Brain microvascular endothelial cell (primary cell): ENCODE results near the gene GREM1.
A peak's percentile ranks its signal among the peaks of the same experiment; 100 is the strongest.

ENCODE experiments used
- DNase-seq: peaks from one replicate; pipeline ENCODE4 v3.0.0-alpha.2; 2020
- H3K27ac ChIP-seq: fragments of 250-450 bp; sonication (Bioruptor Pico); 2 replicates; pipeline ENCODE4 v1.5.1; 2020; ENCODE audit warnings: mild to moderate bottlenecking, moderate library complexity
- H3K27me3 ChIP-seq: fragments of 250-450 bp; sonication (Bioruptor Pico); replicated peaks from 2 replicates; pipeline ENCODE4 v1.5.1; 2020; ENCODE audit warnings: mild to moderate bottlenecking
- H3K36me3 ChIP-seq: fragments of 250-450 bp; sonication (Bioruptor Pico); replicated peaks from 2 replicates; pipeline ENCODE4 v1.5.1; 2020; ENCODE audit warnings: mild to moderate bottlenecking
- H3K4me3 ChIP-seq: 2 replicates; pipeline ENCODE4 v1.5.1; 2011; ENCODE audit warnings: low read depth, mild to moderate bottlenecking, control low read depth, low read length, moderate library complexity
- CTCF ChIP-seq: IDR thresholded peaks from 2 replicates; pipeline ENCODE4 v1.5.1; 2011; ENCODE audit warnings: low read depth, mild to moderate bottlenecking, moderate library complexity, low read length, control low read depth, inconsistent platforms; ENCODE audit errors: missing control alignments
- in situ Hi-C: cut with HindIII; loops from 2 replicates; pipeline ENCODE4 v1.10.0; 2017; ENCODE audit warnings: low sequenced_read_pairs, low pct_ligation_motif_present

GREM1 gene

DNA sequence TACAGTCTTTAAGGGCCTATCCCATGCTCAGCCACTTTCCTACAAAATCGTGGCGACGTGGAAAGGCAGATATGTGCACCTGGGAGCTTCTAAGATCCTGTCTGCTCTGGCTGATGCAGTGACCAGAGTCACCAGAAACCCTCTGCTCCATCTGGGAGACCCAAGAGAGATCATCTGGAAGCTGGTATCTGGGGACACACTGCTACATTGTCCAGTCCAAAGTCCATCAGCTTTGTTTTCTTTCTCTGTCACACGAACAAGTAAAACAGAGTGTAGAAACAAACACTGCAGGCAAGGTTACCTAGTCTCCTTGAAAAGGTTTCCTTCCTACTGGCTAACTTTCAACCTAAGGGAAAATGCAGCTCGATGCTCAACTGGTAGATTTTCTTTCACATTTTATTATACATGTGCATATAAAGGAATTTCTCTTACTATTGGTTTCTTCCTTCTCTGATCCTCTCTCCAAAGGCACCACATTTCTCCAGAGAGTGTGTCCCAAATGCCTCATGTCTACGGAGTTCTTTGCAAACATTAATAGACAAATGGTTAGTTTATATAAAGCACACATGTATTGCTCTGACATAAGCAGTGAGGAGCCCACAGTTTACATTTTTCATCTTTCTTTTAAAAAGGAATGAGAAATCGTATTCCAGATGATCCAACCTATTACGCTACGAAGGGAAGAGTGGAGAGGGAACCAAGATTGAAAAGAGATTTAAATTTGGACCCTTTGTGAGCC lies 8.3 kb upstream of the GREM1 start:
- Histone ChIP-seq H3K27ac (no peak overlapping the region), H3K27me3 (no peaks in the 10 kb centered on the region), H3K36me3 (no peaks in the 10 kb centered on the region), H3K4me3 (no peak overlapping the region)
- in situ Hi-C loops = no loop called here
- no peak for TF ChIP-seq CTCF
- no peak for DNase-seq

DNA sequence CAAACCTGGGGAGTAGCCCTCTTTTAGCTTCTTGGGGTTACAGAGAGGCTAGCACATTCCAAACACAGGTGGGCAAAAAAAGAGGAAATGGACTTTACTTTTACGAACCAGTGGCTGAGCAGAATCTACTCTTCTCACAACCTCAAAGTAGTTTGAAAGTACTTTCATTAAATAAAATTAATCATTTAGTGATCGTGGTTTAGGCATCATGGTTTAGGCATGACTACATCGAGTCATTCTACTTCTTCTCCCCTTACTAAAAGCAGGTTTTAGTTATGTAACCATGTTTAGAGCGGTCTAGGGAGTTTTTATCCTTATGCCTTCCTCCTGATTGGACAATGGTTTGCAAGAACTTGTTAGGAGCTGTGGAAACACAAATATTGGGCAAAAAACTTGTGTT lies 2.5 kb upstream of the GREM1 start:
- Histone ChIP-seq H3K4me3 (no peak overlapping the region), H3K27me3 (no peaks in the 10 kb centered on the region), H3K36me3 (no peaks in the 10 kb centered on the region), H3K27ac (no peak overlapping the region)
- no peak for TF ChIP-seq CTCF
- no peak for DNase-seq
- in situ Hi-C loops = no loop called here

- H3K36me3 ChIP-seq = peaks cover 3% of the 10 kb centered on the region
- no peak for DNase-seq
- peak overlapping the region; percentile 67 for H3K4me3 ChIP-seq
- H3K27me3 ChIP-seq = no peaks in the 10 kb centered on the region
- peak overlapping the region; percentile 81 for H3K27ac ChIP-seq
- no peak for TF ChIP-seq CTCF
- in situ Hi-C loops = no loop called here
Measured at GRCh38 chr15:32716216-32716914, 1.4 kb upstream of the GREM1 start.

DNA sequence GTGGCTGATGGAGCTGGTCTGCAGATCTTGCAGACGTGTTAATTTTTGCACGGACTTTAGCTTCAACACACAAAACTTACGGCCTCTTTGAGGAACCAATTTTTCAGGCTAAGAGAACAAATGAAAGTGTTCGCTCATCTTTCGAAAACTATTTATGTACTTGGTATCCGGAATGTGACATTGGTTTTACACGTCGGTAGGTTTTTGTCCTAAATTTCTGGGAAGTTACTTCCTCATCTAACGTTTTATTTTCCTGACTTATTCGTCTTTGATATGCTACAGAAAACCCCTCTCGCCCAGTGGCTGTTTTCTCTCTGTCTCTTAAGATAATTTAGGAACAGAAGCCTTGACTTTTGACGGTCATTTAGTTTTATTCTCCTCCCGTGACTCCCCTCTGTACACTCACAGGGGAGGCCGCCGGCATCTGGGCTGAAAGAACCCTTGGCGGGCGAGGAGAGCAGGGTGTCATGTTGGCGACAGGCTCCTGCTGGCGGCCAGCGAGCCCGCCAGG lies 834 bp upstream of the GREM1 start:
- H3K36me3 ChIP-seq = peaks cover 3% of the 10 kb centered on the region
- peak overlapping the region; percentile 81 for H3K27ac ChIP-seq
- no peak for DNase-seq
- no peak for TF ChIP-seq CTCF
- peak overlapping the region; percentile 67 for H3K4me3 ChIP-seq
- no peaks in the 10 kb centered on the region for H3K27me3 ChIP-seq
- in situ Hi-C loops = no loop called here

- Histone ChIP-seq H3K4me3 (peak overlapping the region; percentile 98), H3K36me3 (peaks cover 12% of the 10 kb centered on the region), H3K27me3 (no peaks in the 10 kb centered on the region), H3K27ac (peak overlapping the region; percentile 81)
- in situ Hi-C loops = no loop called here
- no peak for TF ChIP-seq CTCF
- no peak for DNase-seq
Measured at GRCh38 chr15:32718227-32718820, 520 bp downstream of the GREM1 start.
